Hepatocyte (in vitro differentiated cells): ENCODE measurements around the gene ASB1. TPM values are rescaled to one million over a fixed set of nuclear protein-coding genes. Genes with fewer than 3 reads are reported as not detected.

Experiments
- DNase-seq: peaks from one replicate; pipeline ENCODE4 v3.0.0-alpha.2; 2016; ENCODE audit warnings: low spot score
- H2AFZ ChIP-seq: fragments of 200-600 bp; sonication (generic); 2 replicates; pipeline ENCODE4 v1.6.0; 2016; ENCODE audit warnings: antibody characterized with exemption, mild to moderate bottlenecking
- H3K27ac ChIP-seq: fragments of 200-600 bp; sonication (generic); 2 replicates; pipeline ENCODE4 v1.5.1; 2016; ENCODE audit warnings: mild to moderate bottlenecking
- H3K27me3 ChIP-seq: fragments of 200-600 bp; sonication (generic); 2 replicates; pipeline ENCODE4 v1.6.1; 2016
- H3K36me3 ChIP-seq: fragments of 200-600 bp; sonication (generic); replicated peaks from 2 replicates; pipeline ENCODE4 v1.5.1; 2016; ENCODE audit warnings: low read depth; ENCODE audit not compliant: insufficient read depth
- H3K4me1 ChIP-seq: fragments of 200-600 bp; sonication (generic); 2 replicates; pipeline ENCODE4 v1.5.1; 2016; ENCODE audit warnings: mild to moderate bottlenecking, moderate library complexity; ENCODE audit not compliant: insufficient read depth
- H3K4me2 ChIP-seq: fragments of 200-600 bp; sonication (generic); 2 replicates; pipeline ENCODE4 v1.6.0; 2016
- H3K4me3 ChIP-seq: fragments of 200-600 bp; sonication (generic); 2 replicates; pipeline ENCODE4 v1.5.1; 2016; ENCODE audit warnings: mild to moderate bottlenecking
- H3K79me2 ChIP-seq: fragments of 200-600 bp; sonication (generic); 2 replicates; pipeline ENCODE4 v1.6.0; 2017; ENCODE audit warnings: mild to moderate bottlenecking
- H3K9me2 ChIP-seq: fragments of 200-600 bp; sonication (generic); replicated peaks from 2 replicates; pipeline ENCODE4 v1.6.0; 2017; ENCODE audit warnings: mild to moderate bottlenecking; ENCODE audit not compliant: insufficient read depth
- H3K9me3 ChIP-seq: fragments of 200-600 bp; sonication (generic); 2 replicates; pipeline ENCODE4 v1.5.1; 2016; ENCODE audit warnings: low read depth, mild to moderate bottlenecking
- H4K20me1 ChIP-seq: fragments of 200-600 bp; sonication (generic); 2 replicates; pipeline ENCODE4 v1.6.0; 2016; ENCODE audit warnings: mild to moderate bottlenecking; ENCODE audit not compliant: insufficient read depth, poor library complexity, severe bottlenecking
- CTCF ChIP-seq: fragments of 200-600 bp; sonication (generic); IDR thresholded peaks from 2 replicates; pipeline ENCODE4 v1.5.1; 2016; ENCODE audit warnings: antibody characterized with exemption, mild to moderate bottlenecking; ENCODE audit not compliant: poor library complexity
- EZH2 ChIP-seq: fragments of 200-600 bp; sonication (generic); IDR thresholded peaks from 2 replicates; pipeline ENCODE4 v1.6.1; 2016; ENCODE audit warnings: antibody characterized with exemption, mild to moderate bottlenecking, borderline replicate concordance
- EZH2phosphoT487 ChIP-seq: fragments of 200-600 bp; sonication (generic); IDR thresholded peaks from one replicate; pipeline ENCODE4 v1.6.1; 2018; ENCODE audit warnings: antibody characterized with exemption, mild to moderate bottlenecking, low read depth, moderate library complexity; ENCODE audit not compliant: unreplicated experiment, severe bottlenecking
- WGBS: methylation state at CpG from one replicate; pipeline ENCODE4 v1.1.6; 2016; ENCODE audit warnings: low lambda C conversion rate; ENCODE audit errors: missing lambda C conversion rate; 5-methylcytosine and 5-hydroxymethylcytosine counted together
- polyA plus RNA-seq: library from polyadenylated mRNA; unstranded; fragments of >200 nt; fragmentation: Nextera tagmentation; extraction: Ambion mirVana; gene quantifications from 2 replicates; pipeline ENCODE4 v1.2.1, GENCODE V29; 2016
- total RNA-seq: library from RNA; depleted of rRNA; stranded (reverse); fragments of >200 nt; gene quantifications from 2 replicates; pipeline ENCODE4 v1.2.3, GENCODE V29; 2014

Gene ASB1
- total and polyA plus RNA-seq, 2 experiments from 2014 or later, result 13.0 to 27.9 TPM

- Histone ChIP-seq H3K36me3 (no peaks in the 10 kb centered on the region), H3K9me2 (no peaks in the 10 kb centered on the region), H4K20me1 (no peaks in the 10 kb centered on the region), H3K79me2 (no peaks in the 10 kb centered on the region), H3K9me3 (no peaks in the 10 kb centered on the region), H3K27me3 (no peaks in the 10 kb centered on the region), H3K4me1 (no peaks in the 10 kb centered on the region), H3K4me2 (no peak overlapping the region), H3K27ac (no peak overlapping the region), H3K4me3 (no peak overlapping the region), H2AFZ (no peak overlapping the region)
- no peak for DNase-seq
- WGBS, result 96% methylated on average over 8 of the region's 8 CpGs
- TF ChIP-seq EZH2 (no peak), EZH2phosphoT487 (no peak), CTCF (no peak)
These were observed 71.5 kb downstream of the ASB1 start for GRCh38 chr2:238498188-238498587.

- H3K4me2 ChIP-seq, result no peak overlapping the region
- H3K9me2 ChIP-seq, result no peaks in the 10 kb centered on the region
- no peak overlapping the region for H3K4me3 ChIP-seq
- H3K9me3 ChIP-seq, result no peaks in the 10 kb centered on the region
- no peak overlapping the region for H3K27ac ChIP-seq
- H3K27me3 ChIP-seq, result no peaks in the 10 kb centered on the region
- H4K20me1 ChIP-seq, result no peaks in the 10 kb centered on the region
- no peaks in the 10 kb centered on the region for H3K79me2 ChIP-seq
- TF ChIP-seq CTCF (no peak), EZH2 (no peak), EZH2phosphoT487 (no peak)
- H3K36me3 ChIP-seq, result no peaks in the 10 kb centered on the region
- H3K4me1 ChIP-seq, result no peaks in the 10 kb centered on the region
- no peak overlapping the region for H2AFZ ChIP-seq
- WGBS, result 89% methylated on average over 17 of the region's 17 CpGs
- no peak for DNase-seq
These were observed 72.1 kb downstream of the ASB1 start for GRCh38 chr2:238498691-238499295.

GRCh38 chr2:238499731-238500580, 73.2 kb downstream of the ASB1 start:
- no peak overlapping the region for H2AFZ ChIP-seq
- no peaks in the 10 kb centered on the region for H3K79me2 ChIP-seq
- TF ChIP-seq EZH2phosphoT487 (no peak), EZH2 (no peak), CTCF (no peak)
- no peak overlapping the region for H3K27ac ChIP-seq
- H4K20me1 ChIP-seq, result no peaks in the 10 kb centered on the region
- WGBS, result 87% methylated on average over 21 of the region's 21 CpGs
- no peaks in the 10 kb centered on the region for H3K36me3 ChIP-seq
- no peaks in the 10 kb centered on the region for H3K9me3 ChIP-seq
- no peak overlapping the region for H3K4me2 ChIP-seq
- H3K4me3 ChIP-seq, result no peak overlapping the region
- H3K27me3 ChIP-seq, result no peaks in the 10 kb centered on the region
- H3K4me1 ChIP-seq, result no peaks in the 10 kb centered on the region
- no peak for DNase-seq
- H3K9me2 ChIP-seq, result no peaks in the 10 kb centered on the region
